ENCODE data around the gene PTPRH.

DNA sequence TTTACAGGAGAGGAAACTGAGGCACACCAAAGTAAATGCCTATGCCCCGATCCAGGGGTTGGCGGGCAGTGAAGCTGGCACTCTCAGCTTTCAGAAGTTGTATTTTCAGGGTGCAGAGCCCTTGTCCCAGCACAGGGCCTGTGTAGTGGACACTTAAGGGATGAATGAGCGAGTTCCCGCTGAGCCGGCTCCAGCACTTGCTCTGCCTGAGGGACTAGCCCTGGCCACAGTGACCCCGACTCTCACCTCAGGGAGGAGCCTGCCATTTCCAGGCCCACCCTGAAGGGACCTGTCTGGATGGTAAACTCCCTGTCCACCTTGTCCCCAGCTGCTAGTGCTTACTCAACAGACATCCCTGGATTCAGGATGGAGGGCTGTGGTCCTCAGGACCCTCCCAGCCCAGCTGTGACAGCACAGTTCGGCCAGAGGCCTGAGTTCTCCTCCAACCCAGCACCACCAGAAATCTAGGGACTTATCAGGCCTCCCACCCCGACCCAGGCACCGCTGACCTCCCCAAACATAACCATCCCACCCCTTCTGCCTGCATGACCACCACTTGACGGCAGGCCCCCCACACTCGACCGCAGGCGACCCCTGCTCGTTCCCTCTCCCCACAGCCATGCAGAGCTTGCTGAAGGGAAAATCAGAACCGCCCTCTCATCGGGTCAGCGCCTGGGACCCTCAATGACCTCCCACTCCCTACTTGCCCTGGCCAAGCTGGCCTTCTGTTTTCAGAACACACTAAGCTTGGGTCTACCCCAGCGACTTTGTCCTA is 41.1 kb upstream of the PTPRH start:
- TF ChIP-seq, protein P1, sequence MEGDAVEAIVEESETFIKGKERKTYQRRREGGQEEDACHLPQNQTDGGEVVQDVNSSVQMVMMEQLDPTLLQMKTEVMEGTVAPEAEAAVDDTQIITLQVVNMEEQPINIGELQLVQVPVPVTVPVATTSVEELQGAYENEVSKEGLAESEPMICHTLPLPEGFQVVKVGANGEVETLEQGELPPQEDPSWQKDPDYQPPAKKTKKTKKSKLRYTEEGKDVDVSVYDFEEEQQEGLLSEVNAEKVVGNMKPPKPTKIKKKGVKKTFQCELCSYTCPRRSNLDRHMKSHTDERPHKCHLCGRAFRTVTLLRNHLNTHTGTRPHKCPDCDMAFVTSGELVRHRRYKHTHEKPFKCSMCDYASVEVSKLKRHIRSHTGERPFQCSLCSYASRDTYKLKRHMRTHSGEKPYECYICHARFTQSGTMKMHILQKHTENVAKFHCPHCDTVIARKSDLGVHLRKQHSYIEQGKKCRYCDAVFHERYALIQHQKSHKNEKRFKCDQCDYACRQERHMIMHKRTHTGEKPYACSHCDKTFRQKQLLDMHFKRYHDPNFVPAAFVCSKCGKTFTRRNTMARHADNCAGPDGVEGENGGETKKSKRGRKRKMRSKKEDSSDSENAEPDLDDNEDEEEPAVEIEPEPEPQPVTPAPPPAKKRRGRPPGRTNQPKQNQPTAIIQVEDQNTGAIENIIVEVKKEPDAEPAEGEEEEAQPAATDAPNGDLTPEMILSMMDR (IDR thresholded peaks at IDR 0.05 in 8 of 11, conservative IDR thresholded peaks at IDR 0.05 in 3 of 11) = no peak
- no peak for TF ChIP-seq POLR2AphosphoS5 (IDR thresholded peaks at IDR 0.05)

Measured in spleen (tissue), 7 donors.